CD4-positive, alpha-beta T cell treated with Interleukin-15 for 4 hours (primary cell): ENCODE data around the gene DIMT1.

Experiments used
- DNase-seq: peaks from one replicate; pipeline ENCODE4 v3.0.0-alpha.2; 2020; ENCODE audit warnings: low spot score

Gene DIMT1

GRCh38 chr5:62403411-62404250 lies at the start of gene DIMT1:
Gene DIMT1, minus strand, starts transcription at chr5:62403905. Its CDS starts 133 bp downstream, at chr5:62403772.
- DNase-seq, result peak; percentile 91

DNA sequence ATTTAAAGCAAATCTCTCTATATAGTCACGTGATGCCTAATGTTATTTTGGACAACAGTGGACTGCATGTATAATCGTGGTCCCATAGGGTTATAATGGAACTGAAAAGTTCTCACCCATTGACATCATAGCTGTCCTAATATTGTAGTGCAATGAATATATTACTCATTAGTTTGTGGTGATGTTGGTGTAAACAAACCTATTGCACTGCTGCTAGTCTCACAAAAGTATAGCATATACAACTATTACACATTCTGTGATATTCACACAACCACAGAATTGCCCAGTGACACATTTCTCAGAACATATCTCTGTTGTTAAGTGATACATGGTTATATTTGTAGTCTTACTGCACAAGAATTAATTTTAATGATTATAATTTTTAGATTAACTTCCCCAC lies 46.6 kb upstream of the DIMT1 start:
- no peak for DNase-seq

DNA sequence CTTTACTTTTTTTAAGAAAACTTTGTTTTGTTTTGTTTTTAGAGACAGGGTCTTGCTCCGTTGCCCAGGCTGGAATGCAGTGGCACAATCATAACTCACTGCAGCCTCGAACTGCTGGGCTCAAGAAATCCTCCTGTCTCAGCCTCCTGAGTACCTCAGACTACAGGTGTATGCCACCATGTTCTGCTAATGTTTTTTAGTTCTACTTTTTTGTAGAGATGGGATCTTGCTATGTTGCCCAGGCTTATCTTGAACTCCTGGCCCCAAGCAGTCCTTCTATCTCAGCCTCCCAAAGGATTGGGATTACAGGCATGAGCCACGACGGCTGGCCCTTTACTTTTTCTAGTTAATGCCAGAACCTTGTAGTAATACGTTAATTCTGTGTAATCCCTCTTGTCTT lies 44.8 kb upstream of the DIMT1 start:
- no peak for DNase-seq

DNA sequence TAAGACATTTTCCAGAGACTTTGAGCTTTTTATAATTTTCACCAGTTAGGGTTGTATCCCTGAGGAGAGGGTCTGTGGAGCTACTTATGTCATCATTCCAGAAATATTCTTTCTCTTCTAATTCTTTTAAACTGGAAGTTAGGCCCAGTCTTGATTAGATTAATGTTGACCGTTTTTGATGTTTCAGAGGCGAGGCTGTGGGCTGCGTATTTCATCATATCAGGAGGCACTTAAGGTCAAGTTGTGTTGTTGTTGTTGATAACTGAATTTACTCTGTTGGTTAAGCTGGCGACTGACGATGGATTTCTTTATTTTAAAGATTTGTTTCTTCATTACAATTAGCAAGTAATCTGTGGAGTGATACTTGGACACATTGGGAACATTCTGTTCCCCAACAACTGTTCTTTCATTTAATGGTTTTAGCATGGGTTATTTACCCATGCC lies 28.9 kb upstream of the DIMT1 start:
- no peak for DNase-seq

DNA sequence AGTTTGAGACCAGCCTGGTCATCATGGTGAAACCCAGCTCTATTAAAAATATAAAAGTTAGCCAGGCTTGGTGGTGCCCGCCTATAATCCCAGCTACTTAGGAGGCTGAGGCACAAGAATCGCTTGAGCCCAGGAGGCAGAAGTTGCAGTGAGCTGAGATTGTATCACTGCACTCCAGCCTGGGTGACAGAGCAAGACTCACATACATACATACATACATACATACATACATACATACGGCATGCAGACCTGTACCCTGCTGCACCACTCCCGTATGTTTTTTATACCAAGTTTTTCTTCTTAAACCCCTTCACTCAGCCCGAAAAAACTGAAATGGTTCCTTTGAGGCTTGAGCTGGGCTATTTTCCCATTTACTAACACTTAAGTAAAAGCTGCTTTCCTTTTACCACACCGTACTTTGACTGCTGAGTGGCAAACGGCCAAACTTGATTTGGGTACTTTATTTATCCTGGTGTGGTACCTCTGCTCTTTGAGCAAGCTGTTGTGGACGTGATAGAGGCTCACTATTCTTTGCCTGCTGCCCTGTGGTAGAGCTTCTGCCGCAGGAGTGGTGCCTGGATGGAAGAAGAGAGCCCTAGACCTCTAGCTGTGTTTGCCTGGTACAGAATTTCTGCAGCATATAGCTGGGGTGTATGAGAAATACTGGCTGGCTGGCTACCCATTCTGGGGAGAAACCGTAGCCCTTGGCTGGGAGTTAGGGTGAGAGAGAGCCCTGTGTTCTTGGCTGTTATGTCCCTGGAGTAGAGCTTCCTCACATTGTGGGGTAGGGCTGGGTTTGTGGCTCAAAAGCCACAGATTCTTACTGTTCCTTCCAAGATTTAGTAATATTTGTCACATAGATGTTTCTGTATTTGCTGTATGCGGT lies 28.3 kb upstream of the DIMT1 start:
- DNase-seq, result no peak

GRCh38 chr5:62424763-62425162 lies 21.1 kb upstream of the DIMT1 start:
- DNase-seq, result no peak

DNA sequence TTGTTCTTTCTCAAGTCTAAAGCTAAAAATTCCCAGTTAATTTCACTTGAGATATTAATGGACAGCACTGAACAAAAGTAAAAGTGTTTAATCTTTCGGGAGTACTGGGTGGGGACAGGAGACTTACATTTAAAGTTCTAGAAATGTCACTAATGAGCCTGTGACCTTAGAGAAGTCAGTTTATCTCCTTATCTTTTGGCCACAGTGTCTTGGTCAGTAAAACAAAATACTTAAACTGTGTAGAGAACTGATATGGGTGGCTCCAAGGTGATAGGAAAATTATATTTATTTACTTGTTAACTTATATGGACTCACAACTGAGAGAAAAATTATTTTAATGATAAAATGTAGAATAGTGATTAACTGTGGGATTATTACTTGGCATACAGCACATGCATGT lies 17.7 kb upstream of the DIMT1 start:
- no peak for DNase-seq

GRCh38 chr5:62419609-62420008 lies 15.9 kb upstream of the DIMT1 start:
- no peak for DNase-seq

DNA sequence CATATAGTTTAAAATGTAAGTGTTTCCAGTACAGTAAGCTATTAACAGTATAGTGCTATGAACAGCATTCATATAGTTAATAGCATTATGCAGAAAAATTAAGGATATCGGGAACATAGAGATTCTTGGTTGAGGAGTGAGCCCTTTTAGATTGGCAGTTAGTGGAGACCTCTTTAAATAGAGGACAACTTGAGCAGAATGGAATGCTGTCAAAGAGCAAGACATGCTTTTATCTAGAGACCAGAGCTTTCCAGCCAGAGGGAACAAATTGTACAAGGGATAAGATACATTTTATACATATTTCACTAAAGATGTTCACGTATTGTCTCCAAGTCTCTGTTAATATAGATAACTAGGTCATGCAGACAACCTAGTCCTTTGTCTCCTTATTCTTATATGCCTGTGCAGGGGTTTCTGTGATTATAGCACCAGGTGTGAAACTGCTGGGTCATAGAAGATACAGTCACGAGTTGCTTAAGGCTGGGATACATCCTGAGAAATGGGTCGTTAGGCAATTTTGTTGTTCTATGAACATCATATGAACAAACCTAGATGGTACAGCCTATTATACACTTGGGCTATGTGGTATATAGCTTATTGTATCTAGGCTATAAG lies 14.9 kb upstream of the DIMT1 start:
- DNase-seq, result no peak

DNA sequence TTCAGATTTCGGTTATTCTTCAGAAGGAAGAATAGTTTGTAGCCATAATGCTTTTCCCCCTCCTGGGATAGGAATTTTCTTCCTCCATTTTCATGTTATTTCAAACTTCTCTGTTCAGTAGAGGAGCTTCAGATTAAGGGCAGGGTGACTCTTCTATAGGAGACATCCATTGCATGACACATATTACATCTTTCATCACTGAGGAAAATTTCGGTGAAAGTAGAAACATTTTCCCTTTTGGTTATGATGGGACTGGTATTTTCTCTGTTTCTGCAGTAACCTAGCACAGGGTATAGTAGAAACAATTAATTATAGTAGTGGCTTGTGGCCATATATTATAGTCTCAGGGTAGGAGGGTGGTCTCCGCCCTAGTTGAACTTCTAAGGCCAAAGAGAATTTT lies 10.0 kb upstream of the DIMT1 start:
- DNase-seq, result no peak

DNA sequence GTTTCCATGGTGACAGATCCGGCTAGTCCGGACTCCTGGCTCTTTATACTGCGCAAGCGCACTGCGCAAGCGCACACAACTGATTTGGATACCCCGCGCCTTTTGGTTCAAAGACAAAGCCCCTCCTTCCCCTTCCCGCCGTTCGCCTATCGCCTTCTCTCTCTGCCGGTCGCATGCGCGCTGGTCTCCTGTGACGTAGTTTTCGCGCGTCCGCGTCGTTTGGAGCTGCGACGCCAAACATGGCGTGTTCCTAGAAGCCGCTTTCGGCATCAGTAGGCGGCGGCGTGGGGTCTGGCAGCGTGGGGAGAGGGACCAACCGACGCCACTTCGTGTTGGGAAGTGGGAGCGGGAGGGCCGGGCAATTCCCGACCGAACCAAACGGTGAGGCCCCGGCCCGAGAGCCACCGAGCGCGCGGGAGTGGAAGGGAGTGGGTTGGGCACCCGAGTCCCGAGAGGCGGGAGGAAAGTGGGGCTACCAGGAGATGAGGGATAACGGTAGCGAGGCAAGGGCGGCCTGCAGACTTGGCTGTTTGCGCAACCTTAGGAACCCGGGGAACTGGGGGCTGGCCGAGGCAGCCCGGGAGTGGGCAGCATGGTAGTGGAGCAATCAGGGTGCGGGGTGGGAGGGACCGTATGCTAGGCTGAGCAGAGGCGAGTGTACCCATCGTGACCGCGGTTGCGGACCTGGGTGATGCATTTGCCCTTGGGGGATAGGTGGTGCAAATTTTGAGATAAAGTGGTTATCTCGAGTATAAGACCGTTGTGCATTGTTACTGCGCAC lies 9.0 kb upstream of the DIMT1 start, which contains the start of gene IPO11:
TSS of gene IPO11 (plus strand) at position 215 of the 781 bp plus-strand sequence. CDS start 24,517 bp downstream, outside the sequence.
- peak; percentile 99 for DNase-seq

- no peak for DNase-seq
Observed at GRCh38 chr5:62395210-62395950, 8.3 kb downstream of the DIMT1 start.

- DNase-seq, result no peak
Observed at GRCh38 chr5:62386824-62387223, 16.9 kb downstream of the DIMT1 start.

DNA sequence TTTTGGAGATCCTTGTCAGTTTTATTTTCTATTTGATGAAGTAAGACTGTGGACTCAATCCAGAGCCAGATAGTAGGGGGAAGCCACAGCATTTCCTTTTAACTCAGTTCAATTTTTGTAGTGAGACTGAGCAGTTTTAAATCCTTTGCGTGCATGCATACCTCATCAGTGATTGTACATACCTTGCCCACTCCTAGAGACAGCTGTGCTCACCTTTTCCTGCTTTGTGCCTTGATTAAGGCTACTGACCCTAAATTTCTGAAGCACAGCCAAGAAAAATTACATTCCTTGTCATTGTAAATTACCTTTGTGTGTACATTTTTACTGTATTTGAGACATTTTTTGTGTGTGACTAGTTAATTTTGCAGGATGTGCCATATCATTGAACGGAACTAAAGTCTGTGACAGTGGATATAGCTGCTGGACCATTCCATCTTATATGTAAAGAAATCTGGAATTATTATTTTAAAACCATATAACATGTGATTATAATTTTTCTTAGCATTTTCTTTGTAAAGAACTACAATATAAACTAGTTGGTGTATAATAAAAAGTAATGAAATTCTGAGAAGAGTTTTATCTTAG lies 17.8 kb downstream of the DIMT1 start:
- no peak for DNase-seq

DNA sequence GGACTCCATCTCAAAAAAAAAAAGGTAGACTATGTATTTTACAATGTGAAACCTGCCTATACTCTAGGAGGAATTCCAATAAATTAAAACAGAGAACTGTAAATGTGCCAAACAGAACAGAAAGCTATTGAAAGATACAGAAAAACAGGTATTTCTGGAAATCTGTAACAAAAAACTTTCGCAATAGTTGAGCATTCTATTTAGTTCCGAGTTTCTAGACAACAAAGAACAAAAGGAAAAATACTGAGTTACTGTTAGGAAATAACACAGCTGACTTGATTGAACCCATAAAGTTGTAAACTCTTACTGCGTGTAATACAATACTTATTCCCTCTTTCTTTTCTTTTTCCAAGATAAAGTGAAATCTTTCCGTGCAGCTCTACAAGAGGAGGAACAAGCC lies 18.6 kb downstream of the DIMT1 start:
- no peak for DNase-seq

GRCh38 chr5:62376064-62376463 lies 27.6 kb downstream of the DIMT1 start:
- DNase-seq, result no peak

DNA sequence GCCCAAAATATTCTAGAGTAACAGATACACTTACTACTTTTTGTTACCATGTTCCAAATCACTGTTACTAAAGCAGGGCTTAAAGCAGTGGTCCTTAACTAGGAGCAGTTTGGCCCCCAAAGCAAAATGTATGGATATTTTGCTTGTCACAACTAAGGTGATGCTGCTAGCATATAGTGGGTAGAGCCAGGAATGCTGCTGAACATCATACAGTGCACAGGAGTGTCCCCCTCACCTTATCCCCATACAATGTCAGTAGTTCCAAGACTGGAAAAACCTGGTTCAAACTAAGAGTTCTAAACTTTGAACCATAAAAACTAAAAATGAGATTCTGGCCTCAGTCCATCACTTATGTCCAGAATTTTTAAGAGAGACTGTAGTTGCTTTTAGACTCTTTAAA lies 28.1 kb downstream of the DIMT1 start:
- no peak for DNase-seq

DNA sequence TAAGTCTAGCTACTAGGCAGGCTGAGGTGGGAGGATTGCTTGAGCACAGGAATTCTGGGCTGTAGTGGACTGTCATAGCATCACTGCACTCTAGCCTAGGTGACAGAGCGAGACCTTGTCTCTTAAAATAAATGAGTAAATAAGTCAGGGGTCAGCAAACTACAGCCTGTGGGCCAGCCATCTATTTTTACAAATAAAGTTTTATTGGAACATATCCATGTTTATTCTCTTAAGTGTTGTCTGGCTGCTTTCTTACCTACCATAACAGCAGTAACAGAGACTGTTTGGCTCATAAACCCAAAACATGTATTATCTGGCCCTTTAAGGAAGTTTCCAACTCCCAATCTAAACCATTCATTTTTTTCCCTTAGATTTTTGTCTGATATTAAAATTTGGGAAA lies 29.6 kb downstream of the DIMT1 start:
- DNase-seq, result no peak

- no peak for DNase-seq
Observed at GRCh38 chr5:62373382-62373781, 30.3 kb downstream of the DIMT1 start.

GRCh38 chr5:62372600-62372999 lies 31.1 kb downstream of the DIMT1 start:
- DNase-seq, result no peak

DNA sequence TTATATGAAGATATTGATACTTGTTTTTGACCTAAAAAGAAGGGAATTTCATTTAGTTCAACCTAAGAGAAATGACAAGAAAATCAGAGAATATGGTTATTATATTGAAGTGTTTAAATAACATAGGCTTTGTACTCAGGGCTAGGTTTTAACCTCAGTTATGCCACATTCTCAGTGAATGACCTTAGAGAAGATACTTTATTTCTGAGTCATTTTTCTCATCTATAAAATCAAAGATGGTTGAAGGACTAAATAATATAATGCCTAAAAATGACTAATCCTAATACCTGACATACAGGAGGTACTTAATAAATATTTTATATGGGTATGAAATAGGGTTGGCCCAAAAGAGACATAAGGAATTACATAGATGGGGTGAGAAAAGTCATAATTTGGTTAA lies 32.3 kb downstream of the DIMT1 start:
- DNase-seq, result no peak
